A549 (cell line): ENCODE data around the gene MOV10L1.

Experiments
- CHD4 ChIP-seq: fragments of 200-600 bp; sonication (generic); IDR thresholded peaks from 2 replicates; pipeline ENCODE4 v1.6.1; 2016; ENCODE audit warnings: antibody characterized with exemption, mild to moderate bottlenecking, borderline replicate concordance
- CTCF ChIP-seq: fragments of >200 bp; sonication (Bioruptor Twin); formaldehyde crosslinking; IDR thresholded peaks from 3 replicates; pipeline ENCODE4 v1.5.1; 2016
- ESRRA ChIP-seq: fragments of 150-350 bp; IDR thresholded peaks from 2 replicates; pipeline ENCODE4 v1.6.1; 2014; ENCODE audit warnings: mild to moderate bottlenecking, low read length, borderline replicate concordance
- HOXB13 ChIP-seq: fragments of 250-450 bp; sonication (Bioruptor Pico); IDR thresholded peaks from 2 replicates; pipeline ENCODE4 v1.5.0; 2020; ENCODE audit warnings: low read depth, mild to moderate bottlenecking, moderate library complexity
- KDM5A ChIP-seq: fragments of 200-600 bp; sonication (generic); IDR thresholded peaks from 2 replicates; pipeline ENCODE4 v1.6.1; 2016; ENCODE audit warnings: antibody characterized with exemption, mild to moderate bottlenecking
- MAZ ChIP-seq: fragments of 150-350 bp; IDR thresholded peaks from 2 replicates; pipeline ENCODE4 v1.6.1; 2014; ENCODE audit warnings: antibody characterized with exemption, low read depth, low read length, borderline replicate concordance
- MYC ChIP-seq: IDR thresholded peaks from 2 replicates; pipeline ENCODE4 v1.6.1; 2012; ENCODE audit warnings: mild to moderate bottlenecking, inconsistent platforms, low read length, improper control_type of control experiment, borderline replicate concordance
- PHF8 ChIP-seq: fragments of 200-600 bp; sonication (generic); IDR thresholded peaks from 2 replicates; pipeline ENCODE4 v1.6.1; 2016; ENCODE audit warnings: low read depth, mild to moderate bottlenecking, antibody characterized with exemption, moderate library complexity, borderline replicate concordance
- POLR2A ChIP-seq: IDR thresholded peaks from 2 replicates; pipeline ENCODE4 v1.6.1; 2012; ENCODE audit warnings: mild to moderate bottlenecking, low read length
- REST ChIP-seq: fragments of 200-600 bp; sonication (generic); IDR thresholded peaks from 2 replicates; pipeline ENCODE4 v1.6.1; 2016; ENCODE audit warnings: antibody characterized with exemption, mild to moderate bottlenecking, moderate library complexity
- ZSCAN20 ChIP-seq: fragments of 250-450 bp; sonication (Bioruptor Pico); IDR thresholded peaks from 2 replicates; pipeline ENCODE4 v1.8.0; 2022; ENCODE audit warnings: mild to moderate bottlenecking, moderate library complexity

DNA sequence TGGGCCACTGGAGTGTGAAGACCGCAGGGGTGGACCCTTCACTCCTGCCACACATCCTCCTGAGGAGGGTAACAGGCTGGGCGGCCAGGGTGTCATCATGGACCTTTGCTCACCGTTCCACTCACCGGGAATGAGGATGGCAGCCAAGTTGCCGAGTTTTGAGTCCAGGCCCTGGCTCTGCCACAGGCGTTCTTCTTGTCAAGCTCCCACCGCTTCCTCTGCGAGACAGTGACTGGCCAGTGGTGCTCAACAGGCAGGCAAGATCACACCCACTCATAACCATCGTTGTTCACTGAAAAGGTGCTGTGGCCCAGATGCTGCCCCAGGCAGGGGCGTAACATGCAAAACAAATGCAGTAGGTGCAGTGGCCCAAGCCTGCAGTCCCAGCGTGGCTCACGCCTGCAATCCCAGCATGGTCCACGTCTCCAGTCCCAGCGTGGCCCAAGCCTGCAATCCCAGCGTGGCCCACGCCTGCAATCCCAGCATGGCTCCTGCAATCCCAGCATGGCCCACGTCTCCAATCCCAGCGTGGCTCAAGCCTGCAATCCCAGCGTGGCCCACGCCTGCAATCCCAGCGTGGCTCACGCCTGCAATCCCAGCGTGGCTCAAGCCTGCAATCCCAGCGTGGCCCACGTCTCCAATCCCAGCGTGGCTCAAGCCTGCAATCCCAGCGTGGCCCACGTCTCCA, 75.8 kb downstream of the MOV10L1 start:
- TF ChIP-seq MAZ, result no peak
- TF ChIP-seq ESRRA, result no peak
- no peak for TF ChIP-seq POLR2A
- TF ChIP-seq MYC, result no peak
- no peak for TF ChIP-seq CTCF
- no peak for TF ChIP-seq ZSCAN20 (CRISPR knock-in tag)
- no peak for TF ChIP-seq PHF8
- TF ChIP-seq HOXB13 (CRISPR knock-in tag), result no peak
- no peak for TF ChIP-seq REST
- no peak for TF ChIP-seq CHD4
- TF ChIP-seq KDM5A, result no peak
